Left forelimb (tissue), 1 donor: ENCODE data around the gene TRAFD1.

Experiments
- DNase-seq: peaks from one replicate; pipeline ENCODE4 v3.0.0-alpha.2; 2018; ENCODE audit warnings: low spot score

Gene TRAFD1

GRCh38 chr12:112160611-112161010, 35.3 kb downstream of the TRAFD1 start:
- peak; percentile 34 for DNase-seq

- DNase-seq: peak; percentile 37
Observed at GRCh38 chr12:112161711-112162110, 36.4 kb downstream of the TRAFD1 start.

GRCh38 chr12:112162241-112162790, 37.0 kb downstream of the TRAFD1 start:
- peak; percentile 58 for DNase-seq

- DNase-seq: no peak
Observed at GRCh38 chr12:112163056-112163455, 37.7 kb downstream of the TRAFD1 start.

- peak; percentile 40 for DNase-seq
Observed at GRCh38 chr12:112163471-112163991, 38.2 kb downstream of the TRAFD1 start.

GRCh38 chr12:112164011-112164660, 38.8 kb downstream of the TRAFD1 start:
- peak; percentile 62 for DNase-seq

- DNase-seq: peak; percentile 15
Observed at GRCh38 chr12:112165624-112166023, 40.3 kb downstream of the TRAFD1 start.

- peak; percentile 53 for DNase-seq
Observed at GRCh38 chr12:112166051-112167015, 41.0 kb downstream of the TRAFD1 start.

GRCh38 chr12:112167031-112167461, 41.7 kb downstream of the TRAFD1 start:
- peak; percentile 64 for DNase-seq

GRCh38 chr12:112167718-112168525, 42.6 kb downstream of the TRAFD1 start:
- DNase-seq: peak; percentile 55

GRCh38 chr12:112168561-112168971, 43.2 kb downstream of the TRAFD1 start:
- peak; percentile 40 for DNase-seq

GRCh38 chr12:112169161-112169872, 44.0 kb downstream of the TRAFD1 start:
- peak; percentile 65 for DNase-seq

- DNase-seq: peak; percentile 11
Observed at GRCh38 chr12:112169966-112170365, 44.6 kb downstream of the TRAFD1 start.

- peak; percentile 37 for DNase-seq
Observed at GRCh38 chr12:112170376-112170775, 45.0 kb downstream of the TRAFD1 start.

GRCh38 chr12:112170971-112171596, 45.7 kb downstream of the TRAFD1 start:
- DNase-seq: peak; percentile 47

- DNase-seq: peak; percentile 37
Observed at GRCh38 chr12:112172556-112173324, 47.4 kb downstream of the TRAFD1 start.

- peak; percentile 17 for DNase-seq
Observed at GRCh38 chr12:112175361-112176155, 50.2 kb downstream of the TRAFD1 start.

GRCh38 chr12:112176321-112177010, 51.1 kb downstream of the TRAFD1 start:
- peak; percentile 25 for DNase-seq
